ENCODE measurements around the gene LIMK2. TPM values are rescaled to one million over a fixed set of nuclear protein-coding genes. Genes with fewer than 3 reads are reported as not detected.
"Not testable (repeated sequence)": the region's sequence is repeated elsewhere in the genome, so short reads cannot be mapped to it uniquely, and the experiment has no call there.

The LIMK2 gene
- total RNA-seq, 1 experiment from 2014 or later = 36.6 TPM

DNA sequence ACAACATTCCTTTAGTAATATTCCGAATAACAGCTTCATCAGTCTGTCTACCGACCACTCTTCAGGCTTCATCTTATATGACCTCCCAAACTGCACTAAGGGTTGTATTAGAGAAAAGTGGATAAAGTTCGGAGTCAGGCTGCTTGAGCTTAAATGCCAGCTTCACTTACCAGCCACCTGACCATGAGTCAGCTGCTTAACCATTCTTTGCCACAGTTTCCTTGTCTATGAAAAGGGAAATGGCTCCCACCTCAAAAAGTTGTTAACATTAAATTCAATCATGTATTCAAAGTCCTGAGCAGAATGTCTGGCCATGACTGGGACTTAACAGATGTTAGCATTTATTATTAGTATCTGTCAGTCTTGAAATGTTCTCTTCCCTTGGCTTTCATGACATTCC lies 20.9 kb downstream of the LIMK2 start:
- in situ Hi-C loops (cut with HindIII; ENCODE audit: low pct_unique_long_range_greater_than_20kb, low sequenced_read_pairs) = no loop called here
- DNase-seq (ENCODE audit: low read depth, low spot score) = peak; percentile 37

- no peak for DNase-seq (ENCODE audit: low read depth, low spot score)
- in situ Hi-C loops (cut with HindIII; ENCODE audit: low pct_unique_long_range_greater_than_20kb, low sequenced_read_pairs) = no loop called here
Observed at GRCh38 chr22:31235081-31235480, 23.0 kb downstream of the LIMK2 start.

GRCh38 chr22:31236044-31236443 lies 23.9 kb downstream of the LIMK2 start:
- in situ Hi-C loops (cut with HindIII; ENCODE audit: low pct_unique_long_range_greater_than_20kb, low sequenced_read_pairs); DNase-seq (ENCODE audit: low read depth, low spot score): not testable (repeated sequence)

DNA sequence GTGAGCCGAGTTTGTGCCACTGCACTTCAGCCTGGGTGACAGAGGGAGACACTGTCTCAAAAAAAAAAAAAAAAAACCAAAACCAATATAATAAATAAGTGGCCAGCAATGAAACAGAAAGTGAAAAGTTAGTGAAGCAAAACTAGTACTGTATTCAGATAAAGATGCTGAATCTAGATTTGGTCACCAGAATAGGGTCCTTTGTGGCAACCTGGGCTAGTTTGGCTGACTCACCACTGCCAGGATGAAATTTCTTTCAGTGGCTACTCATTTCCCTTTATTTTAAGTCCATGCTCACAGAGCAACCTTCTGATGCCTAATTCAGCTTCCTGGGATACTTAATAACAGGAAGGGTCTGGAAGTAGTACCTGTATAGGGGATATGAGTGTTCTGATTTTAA lies 26.0 kb downstream of the LIMK2 start:
- in situ Hi-C loops (cut with HindIII; ENCODE audit: low pct_unique_long_range_greater_than_20kb, low sequenced_read_pairs) = no loop called here
- no peak for DNase-seq (ENCODE audit: low read depth, low spot score)

GRCh38 chr22:31239771-31240370 lies 27.8 kb downstream of the LIMK2 start:
- DNase-seq (ENCODE audit: low read depth, low spot score) = no peak
- in situ Hi-C loops (cut with HindIII; ENCODE audit: low pct_unique_long_range_greater_than_20kb, low sequenced_read_pairs) = no loop called here

GRCh38 chr22:31241200-31241599 lies 29.1 kb downstream of the LIMK2 start:
- in situ Hi-C loops (cut with HindIII; ENCODE audit: low pct_unique_long_range_greater_than_20kb, low sequenced_read_pairs) = no loop called here
- DNase-seq (ENCODE audit: low read depth, low spot score) = no peak

- in situ Hi-C loops (cut with HindIII; ENCODE audit: low pct_unique_long_range_greater_than_20kb, low sequenced_read_pairs) = no loop called here
- DNase-seq (ENCODE audit: low read depth, low spot score) = no peak
Observed at GRCh38 chr22:31241936-31242335, 29.8 kb downstream of the LIMK2 start.

DNA sequence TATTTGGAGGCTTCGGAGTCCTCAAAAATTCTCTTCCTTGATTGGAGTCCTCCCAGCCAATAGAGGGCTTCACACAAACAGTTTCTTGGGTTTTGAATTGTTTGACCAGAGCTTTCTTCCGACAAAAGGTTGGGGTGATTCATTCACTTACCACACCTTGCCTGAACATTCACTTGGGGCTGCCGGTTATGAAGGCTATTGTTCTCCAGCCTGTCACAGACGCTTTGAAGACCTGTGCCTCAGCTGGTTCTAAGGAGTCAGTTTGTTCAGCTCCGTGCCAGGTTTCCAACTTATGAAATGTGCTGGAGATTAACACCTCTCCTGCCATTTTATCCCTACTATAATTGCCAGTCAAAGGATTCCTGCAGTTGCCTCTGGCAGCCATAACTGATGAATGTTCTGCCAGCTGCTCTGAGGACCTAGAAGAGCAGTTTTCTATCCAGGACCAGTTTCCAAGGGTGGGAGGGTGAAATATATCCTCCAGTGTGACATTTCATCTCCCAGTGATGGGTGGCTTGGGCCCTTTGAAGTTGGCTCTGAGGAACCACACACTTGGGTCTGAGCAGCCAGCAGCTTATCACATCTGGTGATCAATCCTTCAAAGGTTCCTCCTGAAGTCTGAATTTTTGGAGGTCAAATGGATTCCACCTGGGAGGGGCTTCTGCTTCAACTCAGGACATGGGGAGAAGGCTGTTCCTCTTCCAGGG lies 31.4 kb downstream of the LIMK2 start:
- in situ Hi-C loops (cut with HindIII; ENCODE audit: low pct_unique_long_range_greater_than_20kb, low sequenced_read_pairs) = no loop called here
- DNase-seq (ENCODE audit: low read depth, low spot score) = no peak

GRCh38 chr22:31244046-31244942 lies 32.2 kb downstream of the LIMK2 start:
- DNase-seq (ENCODE audit: low read depth, low spot score) = no peak
- in situ Hi-C loops (cut with HindIII; ENCODE audit: low pct_unique_long_range_greater_than_20kb, low sequenced_read_pairs) = no loop called here

GRCh38 chr22:31244943-31245451 lies 32.9 kb downstream of the LIMK2 start:
- in situ Hi-C loops (cut with HindIII; ENCODE audit: low pct_unique_long_range_greater_than_20kb, low sequenced_read_pairs) = no loop called here
- no peak for DNase-seq (ENCODE audit: low read depth, low spot score)

DNA sequence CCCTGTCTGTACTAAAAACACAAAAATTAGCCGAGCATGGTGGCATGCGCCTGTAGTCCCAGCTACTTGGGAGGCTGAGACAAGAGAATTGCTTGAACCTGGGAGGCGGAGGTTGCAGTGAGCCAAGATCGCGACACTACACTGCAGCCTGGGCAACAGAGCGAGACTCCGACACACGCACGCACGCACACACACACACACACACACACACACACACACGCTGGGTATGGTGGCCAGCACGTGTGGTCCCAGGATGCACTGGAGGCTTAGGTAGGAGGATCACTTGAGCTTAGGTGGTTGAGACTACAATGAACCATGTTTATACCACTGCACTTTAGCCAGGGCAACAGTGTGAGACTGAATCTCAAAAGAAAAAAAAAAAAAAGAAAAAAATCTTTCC lies 33.9 kb downstream of the LIMK2 start:
- DNase-seq (ENCODE audit: low read depth, low spot score); in situ Hi-C loops (cut with HindIII; ENCODE audit: low pct_unique_long_range_greater_than_20kb, low sequenced_read_pairs): not testable (repeated sequence)

DNA sequence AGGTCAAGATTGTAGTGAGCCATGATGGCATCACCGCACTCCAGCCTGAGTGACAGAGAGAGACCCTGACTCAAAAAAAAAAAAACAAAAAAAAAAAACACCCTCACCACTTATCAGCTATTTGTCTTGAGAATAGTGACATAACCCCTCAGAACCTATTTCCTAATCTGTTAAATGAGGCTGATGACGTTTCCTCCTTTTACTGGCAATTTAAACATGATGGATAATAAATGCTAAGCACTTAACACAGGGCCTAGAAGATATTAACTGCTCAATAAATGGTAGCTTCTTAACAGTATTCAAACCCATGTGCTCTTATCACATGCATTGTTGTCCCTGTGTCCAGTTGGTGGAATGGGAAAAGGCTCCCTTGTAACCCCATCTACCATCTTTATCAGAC lies 34.6 kb downstream of the LIMK2 start:
- DNase-seq (ENCODE audit: low read depth, low spot score) = no peak
- in situ Hi-C loops (cut with HindIII; ENCODE audit: low pct_unique_long_range_greater_than_20kb, low sequenced_read_pairs) = no loop called here

- in situ Hi-C loops (cut with HindIII; ENCODE audit: low pct_unique_long_range_greater_than_20kb, low sequenced_read_pairs) = no loop called here
- DNase-seq (ENCODE audit: low read depth, low spot score) = peak; percentile 27
Observed at GRCh38 chr22:31247726-31248125, 35.6 kb downstream of the LIMK2 start.

DNA sequence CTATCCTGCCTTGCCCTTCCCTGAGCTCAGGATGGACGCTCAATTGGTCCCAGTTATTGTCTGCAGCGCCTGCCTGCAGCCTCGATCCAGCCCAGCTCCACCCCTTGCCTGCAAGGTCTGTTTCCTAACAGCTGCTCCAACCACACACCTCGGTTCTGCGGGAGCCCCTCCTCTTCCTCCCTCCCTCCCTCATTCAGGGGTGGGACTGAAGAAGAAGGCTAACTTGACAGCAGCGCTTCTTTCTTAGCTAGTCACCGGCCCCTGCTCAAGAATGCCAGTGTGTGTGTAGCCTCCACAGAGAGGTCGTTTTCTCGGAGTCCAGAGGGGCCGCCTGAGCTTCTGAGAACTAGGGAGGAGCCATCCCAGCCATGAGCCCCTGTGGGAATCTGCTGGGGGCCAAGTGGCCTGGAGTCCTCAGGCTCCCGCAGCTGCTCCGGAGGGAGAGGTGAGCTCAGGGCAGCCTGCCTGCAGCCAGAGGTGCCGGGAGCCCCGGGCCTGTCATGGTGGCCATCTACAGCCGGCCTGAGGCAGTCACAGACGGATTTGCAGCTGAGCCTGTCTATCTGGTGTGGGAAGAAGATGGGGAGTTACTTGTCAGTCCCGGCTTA lies 36.1 kb downstream of the LIMK2 start:
- peak; percentile 88 for DNase-seq (ENCODE audit: low read depth, low spot score)
- in situ Hi-C loops (cut with HindIII; ENCODE audit: low pct_unique_long_range_greater_than_20kb, low sequenced_read_pairs) = no loop called here

DNA sequence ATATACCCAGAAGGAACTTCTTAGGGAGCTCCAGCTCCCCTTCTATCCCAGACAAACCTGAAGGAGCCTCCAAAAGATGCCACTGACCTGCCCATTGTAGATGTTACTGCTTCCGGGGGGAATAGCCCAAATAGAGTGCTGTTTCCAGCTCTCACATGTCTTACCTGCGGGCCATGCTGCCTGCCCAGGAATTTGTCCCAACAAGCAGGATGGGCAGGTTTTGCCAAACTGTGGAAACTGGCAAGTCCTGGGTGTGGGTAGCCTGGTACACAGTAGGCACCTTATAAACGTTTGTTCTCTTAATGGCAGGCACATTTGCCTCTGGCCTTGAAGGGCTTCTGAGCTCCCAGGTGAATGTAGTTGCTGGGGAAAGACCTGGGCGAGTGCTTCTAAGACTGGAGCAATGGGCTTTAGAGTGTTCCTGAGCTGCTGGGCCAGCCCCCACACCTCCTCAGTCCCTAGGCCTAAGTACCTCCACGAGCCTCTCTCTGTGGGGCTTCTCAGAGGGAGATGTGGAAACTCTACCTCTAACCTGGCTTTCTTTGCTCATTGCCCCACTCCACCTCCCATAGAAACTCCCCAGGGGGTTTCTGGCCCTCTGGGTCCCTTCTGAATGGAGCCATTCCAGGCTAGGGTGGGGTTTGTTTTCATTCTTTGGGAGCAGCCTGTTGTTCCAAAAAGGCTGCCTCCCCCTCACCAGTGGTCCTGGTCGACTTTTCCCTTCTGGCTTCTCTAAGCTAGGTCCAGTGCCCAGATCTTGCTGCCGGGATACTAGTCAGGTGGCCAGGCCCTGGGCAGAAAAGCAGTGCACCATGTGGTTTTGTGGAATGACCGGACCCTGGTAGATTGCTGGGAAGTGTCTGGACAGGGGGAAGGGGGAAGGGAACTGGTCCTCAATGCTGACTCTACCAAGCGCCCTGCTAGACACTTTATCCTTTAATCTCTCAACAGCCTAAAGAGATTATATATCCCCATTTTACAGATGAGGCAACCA lies 37.2 kb downstream of the LIMK2 start:
- DNase-seq (ENCODE audit: low read depth, low spot score) = peak; percentile 23
- in situ Hi-C loops (cut with HindIII; ENCODE audit: low pct_unique_long_range_greater_than_20kb, low sequenced_read_pairs) = no loop called here

- in situ Hi-C loops (cut with HindIII; ENCODE audit: low pct_unique_long_range_greater_than_20kb, low sequenced_read_pairs) = no loop called here
- peak; percentile 90 for DNase-seq (ENCODE audit: low read depth, low spot score)
Observed at GRCh38 chr22:31250740-31251600, 38.9 kb downstream of the LIMK2 start.
